Measurements from ENCODE around the gene CD22. TPM values are rescaled to one million over a fixed set of nuclear protein-coding genes. Genes with fewer than 3 reads are reported as not detected.
A peak's percentile ranks its signal among the peaks of the same experiment; 100 is the strongest.

CD22 gene
- total RNA-seq, 4 donors from 2014 or later = 10.9 to 207 (median 15.7) TPM; not detected in 1

- Histone ChIP-seq H3K4me1 (peaks cover 0 to 29% (median 9%) of the 10 kb centered on the region in 4 donors), H3K36me3 (no peaks in the 10 kb centered on the region), H3K9me3 (no peaks in the 10 kb centered on the region), H3K27me3 (no peaks in the 10 kb centered on the region), H3K27ac (peak overlapping the region in 1 of 4 donors; percentile 77), H3K4me3 (no peak overlapping the region)
- TF ChIP-seq CTCF (IDR thresholded peaks at IDR 0.05) (no peak), POLR2A (IDR thresholded peaks at IDR 0.05) (no peak)
- peak; percentile 15 to 43 (median 34) for DNase-seq
Measured at GRCh38 chr19:35349614-35350521, 20.9 kb downstream of the CD22 start.

- peak in 2 of 3 donors; percentile 34 to 37 for DNase-seq
- Histone ChIP-seq H3K9me3 (no peaks in the 10 kb centered on the region), H3K36me3 (no peaks in the 10 kb centered on the region)
Measured at GRCh38 chr19:35350591-35350990, 21.6 kb downstream of the CD22 start.

GRCh38 chr19:35351411-35352176, 22.6 kb downstream of the CD22 start:
- peaks cover 0 to 18% (median 8%) of the 10 kb centered on the region in 4 donors for H3K4me1 ChIP-seq
- DNase-seq = peak in 2 of 3 donors; percentile 23 to 43
- H3K9me3 ChIP-seq = no peaks in the 10 kb centered on the region
- no peaks in the 10 kb centered on the region for H3K27me3 ChIP-seq
- H3K4me3 ChIP-seq = no peak overlapping the region
- H3K27ac ChIP-seq = no peak overlapping the region
- TF ChIP-seq CTCF (IDR thresholded peaks at IDR 0.05) = no peak
- no peak for TF ChIP-seq POLR2A (IDR thresholded peaks at IDR 0.05)
- no peaks in the 10 kb centered on the region for H3K36me3 ChIP-seq

More at GRCh38 chr19:35350591-35350990, 21.6 kb downstream of the CD22 start:
- no peak overlapping the region for H3K4me3 ChIP-seq
- TF ChIP-seq CTCF (IDR thresholded peaks at IDR 0.05) = no peak
- no peak for TF ChIP-seq POLR2A (IDR thresholded peaks at IDR 0.05)
- no peaks in the 10 kb centered on the region for H3K27me3 ChIP-seq
- H3K27ac ChIP-seq = no peak overlapping the region
- peaks cover 0 to 27% (median 9%) of the 10 kb centered on the region in 4 donors for H3K4me1 ChIP-seq

GRCh38 chr19:35352177-35352447, 23.1 kb downstream of the CD22 start:
- Histone ChIP-seq H3K36me3 (no peaks in the 10 kb centered on the region), H3K9me3 (no peaks in the 10 kb centered on the region), H3K4me3 (no peak overlapping the region), H3K27me3 (no peaks in the 10 kb centered on the region), H3K27ac (no peak overlapping the region), H3K4me1 (peaks cover 0 to 14% (median 6%) of the 10 kb centered on the region in 4 donors)
- DNase-seq = no peak
- TF ChIP-seq POLR2A (IDR thresholded peaks at IDR 0.05) (no peak), CTCF (IDR thresholded peaks at IDR 0.05) (no peak)

- TF ChIP-seq CTCF (IDR thresholded peaks at IDR 0.05) (peak; percentile 54 to 93 (median 88)), POLR2A (IDR thresholded peaks at IDR 0.05) (no peak)
- DNase-seq = peak; percentile 61 to 84 (median 66)
- Histone ChIP-seq H3K36me3 (no peaks in the 10 kb centered on the region), H3K27me3 (no peaks in the 10 kb centered on the region), H3K27ac (no peak overlapping the region), H3K4me3 (no peak overlapping the region), H3K4me1 (peaks cover 0 to 11% (median 5%) of the 10 kb centered on the region in 4 donors), H3K9me3 (no peaks in the 10 kb centered on the region)
Measured at GRCh38 chr19:35352448-35353304, 23.7 kb downstream of the CD22 start.
